ENCODE measurements around the gene ACTRT3.

GRCh38 chr3:169809230-169809795 is 40.0 kb upstream of the ACTRT3 start:
- TF ChIP-seq POLR2A (IDR thresholded peaks at IDR 0.05; ENCODE audit: low read length) (no peak), GATA1 (IDR thresholded peaks at IDR 0.05; ENCODE audit: low read depth, low read length) (no peak)
